Measurements from ENCODE around the gene CCDC142. TPM values are rescaled to one million over a fixed set of nuclear protein-coding genes. Genes with fewer than 3 reads are reported as not detected.

CCDC142 gene
- total RNA-seq, 1 experiment from 2014 or later: 19.8 TPM

- peaks cover 10% of the 10 kb centered on the region; the same call in 1 of the 2 replicates for H3K36me3 ChIP-seq (ENCODE audit: low read depth)
- H4K20me1 ChIP-seq (ENCODE audit: insufficient read depth): peaks cover 41% of the 10 kb centered on the region
- peaks cover 45% of the 10 kb centered on the region for H3K79me2 ChIP-seq (ENCODE audit: low read depth)
- TF ChIP-seq EZH2 (IDR thresholded peaks at IDR 0.05; ENCODE audit: low read depth): no peak
- no peak for TF ChIP-seq CTCF (conservative IDR thresholded peaks at IDR 0.05)
- DNase-seq: no peak
- no peaks in the 10 kb centered on the region for H3K9me2 ChIP-seq (ENCODE audit: insufficient read depth)
- no TSS peak for BruUV-seq (replicated peaks)
- no peak overlapping the region for H2AFZ ChIP-seq
- no peak overlapping the region for H3K27ac ChIP-seq
- H3F3A ChIP-seq (ENCODE audit: insufficient read depth, low read depth): peaks cover 6% of the 10 kb centered on the region
- ChIA-PET CTCF (no interaction called here), POLR2A (ENCODE audit: unreplicated experiment) (no interaction called here)
- no peaks in the 10 kb centered on the region for H3K27me3 ChIP-seq (ENCODE audit: insufficient read depth, low read depth)
- no peak overlapping the region for H3K4me2 ChIP-seq
- H3K4me1 ChIP-seq (replicated peaks; ENCODE audit: insufficient read depth): peaks cover 7% of the 10 kb centered on the region; the same call in 1 of the 2 replicates
- no peak overlapping the region for H3K4me3 ChIP-seq
- H3K9me3 ChIP-seq (ENCODE audit: insufficient read depth, low read depth): no peaks in the 10 kb centered on the region
- intact Hi-C loops (cut with micrococcal nuclease; ENCODE audit: unreplicated experiment): no loop called here
Observed at GRCh38 chr2:74436111-74436805, 46.5 kb downstream of the CCDC142 start.

- no peak for DNase-seq
- H3K79me2 ChIP-seq (ENCODE audit: low read depth): peaks cover 8% of the 10 kb centered on the region; the same call in 1 of the 2 replicates
- no peaks in the 10 kb centered on the region for H3K27me3 ChIP-seq (ENCODE audit: insufficient read depth, low read depth)
- H3K36me3 ChIP-seq (ENCODE audit: low read depth): peaks cover 35% of the 10 kb centered on the region
- CTCF ChIA-PET: no interaction called here
- intact Hi-C loops (cut with micrococcal nuclease; ENCODE audit: unreplicated experiment): no loop called here
- BruUV-seq (replicated peaks): no TSS peak
- H4K20me1 ChIP-seq (ENCODE audit: insufficient read depth): peaks cover 16% of the 10 kb centered on the region
- no peaks in the 10 kb centered on the region for H3K4me1 ChIP-seq (replicated peaks; ENCODE audit: insufficient read depth)
- H3K27ac ChIP-seq: no peak overlapping the region
- no peak overlapping the region for H3K4me3 ChIP-seq
- POLR2A ChIA-PET (ENCODE audit: unreplicated experiment): no interaction called here
- no peaks in the 10 kb centered on the region for H3K9me2 ChIP-seq (ENCODE audit: insufficient read depth)
- H3K4me2 ChIP-seq: no peak overlapping the region
- TF ChIP-seq EZH2 (IDR thresholded peaks at IDR 0.05; ENCODE audit: low read depth): no peak
- TF ChIP-seq CTCF (conservative IDR thresholded peaks at IDR 0.05): no peak
- H2AFZ ChIP-seq: no peak overlapping the region
- no peaks in the 10 kb centered on the region for H3K9me3 ChIP-seq (ENCODE audit: insufficient read depth, low read depth)
- no peaks in the 10 kb centered on the region; the same call in 1 of the 2 replicates for H3F3A ChIP-seq (ENCODE audit: insufficient read depth, low read depth)
Observed at GRCh38 chr2:74430502-74430901, 52.3 kb downstream of the CCDC142 start.

GRCh38 chr2:74429487-74430451, 53.0 kb downstream of the CCDC142 start:
- H3K9me3 ChIP-seq (ENCODE audit: insufficient read depth, low read depth): no peaks in the 10 kb centered on the region
- no peak overlapping the region for H3K27ac ChIP-seq
- no peak overlapping the region for H3K4me2 ChIP-seq
- intact Hi-C loops (cut with micrococcal nuclease; ENCODE audit: unreplicated experiment): no loop called here
- no peak for TF ChIP-seq EZH2 (IDR thresholded peaks at IDR 0.05; ENCODE audit: low read depth)
- TF ChIP-seq CTCF (conservative IDR thresholded peaks at IDR 0.05): no peak
- DNase-seq: no peak
- H3K27me3 ChIP-seq (ENCODE audit: insufficient read depth, low read depth): no peaks in the 10 kb centered on the region
- peaks cover under 1% of the 10 kb centered on the region; the same call in 1 of the 2 replicates for H3K79me2 ChIP-seq (ENCODE audit: low read depth)
- no peaks in the 10 kb centered on the region for H3K9me2 ChIP-seq (ENCODE audit: insufficient read depth)
- H3K4me1 ChIP-seq (replicated peaks; ENCODE audit: insufficient read depth): no peaks in the 10 kb centered on the region
- peaks cover 35% of the 10 kb centered on the region for H3K36me3 ChIP-seq (ENCODE audit: low read depth)
- POLR2A ChIA-PET (ENCODE audit: unreplicated experiment): no interaction called here
- peaks cover 9% of the 10 kb centered on the region; the same call in 1 of the 2 replicates for H4K20me1 ChIP-seq (ENCODE audit: insufficient read depth)
- CTCF ChIA-PET: no interaction called here
- BruUV-seq (replicated peaks): no TSS peak
- H3F3A ChIP-seq (ENCODE audit: insufficient read depth, low read depth): peaks cover 7% of the 10 kb centered on the region; the same call in 1 of the 2 replicates
- H2AFZ ChIP-seq: no peak overlapping the region
- H3K4me3 ChIP-seq: no peak overlapping the region
